CD4-positive, alpha-beta T cell treated with Interleukin-4 for 1 hour (primary cell): ENCODE measurements around the gene TRMT5.

Experiments
- DNase-seq, 2 donors: peaks; one replicate each; pipeline ENCODE4 v3.0.0-alpha.2; 2020 to 2022

TRMT5 gene

GRCh38 chr14:60980811-60981632, at the start of gene TRMT5, which contains the start of gene SLC38A6:
Gene TRMT5 (minus strand): TSS chr14:60981079. CDS start chr14:60980973, 106 bp downstream.
Gene SLC38A6 (plus strand): TSS chr14:60981245. CDS start chr14:60981278, 33 bp downstream.
- DNase-seq: peak; percentile 92 to 93

- no peak for DNase-seq
Measured at GRCh38 chr14:61026526-61026925, 45.6 kb upstream of the TRMT5 start.

- DNase-seq: peak; percentile 53 to 64
Measured at GRCh38 chr14:61025251-61026223, 44.7 kb upstream of the TRMT5 start.

- DNase-seq: no peak
Measured at GRCh38 chr14:61019537-61019936, 38.7 kb upstream of the TRMT5 start.

DNA sequence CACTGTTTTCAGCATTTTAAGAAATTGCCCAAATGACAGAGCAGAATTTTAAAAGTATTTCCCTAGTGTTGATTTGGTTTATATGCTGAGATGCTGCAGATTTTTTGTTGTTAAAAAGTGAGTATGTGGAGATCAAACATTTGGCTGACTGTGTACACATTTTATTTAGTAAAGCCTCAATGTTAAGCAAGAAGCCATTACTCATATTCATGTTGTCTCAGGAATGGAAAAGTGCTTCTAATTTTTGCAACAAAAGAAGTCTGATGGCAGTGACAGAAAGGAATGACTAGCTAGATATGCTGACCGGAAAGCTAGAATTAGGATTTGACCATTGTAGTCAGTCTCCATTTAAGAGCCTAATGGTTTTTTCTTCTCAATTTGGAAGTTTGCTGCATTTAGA, 22.7 kb upstream of the TRMT5 start:
- DNase-seq: no peak

DNA sequence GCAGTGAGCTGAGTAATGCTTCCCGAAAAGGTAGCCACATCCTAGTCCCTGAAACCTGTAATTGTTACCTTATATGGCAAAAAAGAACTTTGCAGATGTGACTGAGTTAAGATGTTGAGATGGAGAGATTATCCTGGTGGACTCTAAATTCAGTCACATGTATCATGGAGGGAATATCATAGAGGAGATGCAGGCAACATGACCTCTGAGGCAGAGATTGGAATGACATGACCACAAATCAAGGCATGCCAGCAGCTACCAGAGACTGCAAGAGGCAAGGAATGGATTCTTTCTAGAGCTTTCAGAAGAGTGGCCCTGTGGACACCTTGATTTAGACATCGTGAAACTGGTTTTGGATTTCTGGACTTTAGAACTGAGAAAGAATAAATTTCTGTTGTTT, 18.7 kb upstream of the TRMT5 start:
- DNase-seq: no peak

DNA sequence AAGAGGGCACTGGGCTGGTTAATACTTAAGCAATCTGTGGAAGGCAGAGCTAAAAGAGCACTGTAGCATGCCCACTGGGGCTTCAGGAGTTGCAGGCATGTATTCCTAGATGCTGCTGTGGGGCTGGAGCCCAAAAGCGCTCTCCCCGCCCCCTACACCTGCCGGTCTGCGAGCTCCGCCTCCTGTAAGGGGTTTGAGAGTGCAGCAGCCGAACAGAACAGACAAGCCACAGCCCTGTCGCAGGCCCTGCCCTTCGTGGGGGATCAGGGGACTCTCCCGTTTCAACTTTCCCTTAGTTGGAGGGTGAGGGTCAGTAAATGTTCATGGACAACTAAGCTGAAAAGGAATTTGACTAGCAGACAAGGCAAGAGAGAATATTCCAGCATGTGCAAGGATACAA, 17.7 kb upstream of the TRMT5 start:
- no peak for DNase-seq

- DNase-seq: no peak
Measured at GRCh38 chr14:60989599-60989998, 8.7 kb upstream of the TRMT5 start.

DNA sequence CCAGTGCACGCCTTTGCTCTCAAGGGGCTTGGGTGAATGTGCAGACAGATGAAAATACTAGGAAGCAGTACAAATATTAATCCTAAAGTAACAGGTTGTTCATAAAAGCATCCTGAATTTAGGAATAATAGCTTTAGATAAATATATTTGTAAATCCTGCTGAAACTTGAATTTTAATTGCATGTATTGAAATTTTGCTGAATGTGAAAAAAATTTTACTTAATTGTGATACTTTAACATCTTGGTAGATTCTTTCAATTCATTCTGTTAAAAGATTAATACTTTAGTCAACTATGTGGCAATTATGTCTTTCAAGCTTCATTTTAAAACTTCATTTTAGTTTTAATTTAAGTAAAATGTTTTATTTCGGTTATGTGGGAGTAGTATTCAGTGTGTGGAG, 5.6 kb upstream of the TRMT5 start:
- DNase-seq: no peak

GRCh38 chr14:60984196-60984595, 3.3 kb upstream of the TRMT5 start:
- no peak for DNase-seq

GRCh38 chr14:60981633-60982455, 965 bp upstream of the TRMT5 start:
- DNase-seq: peak in 1 of 2 donors; percentile 12

DNA sequence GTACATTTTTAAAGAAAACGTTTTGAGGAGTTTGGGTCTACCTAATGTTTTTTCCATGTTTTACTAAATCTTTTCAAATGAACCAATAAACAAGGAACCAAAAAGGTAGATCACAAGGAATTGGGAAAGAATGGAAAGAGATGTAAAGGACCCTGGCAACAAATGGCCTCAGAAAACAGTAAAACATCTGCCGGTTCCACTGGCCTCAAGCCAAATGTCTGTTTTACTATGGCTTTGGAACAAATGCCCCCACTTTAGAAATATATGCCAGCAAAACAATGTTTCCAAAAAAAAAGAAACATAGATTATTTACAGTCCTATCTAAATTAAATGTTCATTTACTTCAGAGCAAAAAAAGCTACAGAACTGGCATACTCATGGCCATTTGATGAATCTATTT, 3.0 kb downstream of the TRMT5 start:
- no peak for DNase-seq

DNA sequence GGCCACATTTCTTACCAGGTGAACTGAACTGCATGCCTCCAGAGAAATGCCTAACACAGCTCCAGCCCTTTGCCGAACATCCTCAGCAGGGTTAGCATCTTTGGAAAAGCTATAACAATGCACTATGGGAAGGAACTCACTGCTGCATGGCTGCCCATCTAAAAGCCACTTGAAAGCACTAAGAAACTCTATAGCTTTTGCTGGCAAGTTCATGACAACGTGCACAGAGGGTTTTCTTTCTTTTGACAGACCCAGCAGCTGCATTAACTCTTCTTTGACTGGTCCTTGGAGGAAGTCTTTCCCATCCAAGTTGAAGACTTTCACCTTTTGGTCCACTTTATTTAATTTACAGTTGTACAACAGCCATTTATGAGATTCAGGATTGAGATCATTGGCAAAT, 5.3 kb downstream of the TRMT5 start:
- DNase-seq: no peak

DNA sequence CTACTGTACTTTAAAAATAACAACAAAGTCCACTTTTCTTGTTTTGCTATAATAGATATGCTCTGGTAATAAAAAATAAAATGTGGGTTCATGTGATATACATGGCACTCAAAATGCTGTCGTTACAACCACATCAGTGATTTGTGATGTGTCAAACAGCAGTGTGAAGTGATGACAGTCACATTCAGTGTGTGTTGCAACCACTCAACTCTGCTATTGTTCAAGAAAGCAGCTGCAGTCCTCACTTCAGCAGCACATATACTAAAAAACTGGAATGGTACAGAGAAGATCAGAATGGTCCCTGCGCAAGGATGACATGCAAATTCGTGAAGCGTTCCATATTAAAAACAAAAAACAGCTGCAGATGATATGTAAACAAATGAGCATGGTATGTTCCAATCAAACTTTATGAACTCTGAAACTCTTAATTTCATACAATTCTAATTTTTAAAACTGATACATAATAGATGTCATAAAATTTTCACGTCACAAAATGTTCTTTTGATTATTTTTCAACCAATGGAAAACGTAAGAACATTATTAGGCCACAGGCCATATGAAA, 6.7 kb downstream of the TRMT5 start:
- DNase-seq: no peak

DNA sequence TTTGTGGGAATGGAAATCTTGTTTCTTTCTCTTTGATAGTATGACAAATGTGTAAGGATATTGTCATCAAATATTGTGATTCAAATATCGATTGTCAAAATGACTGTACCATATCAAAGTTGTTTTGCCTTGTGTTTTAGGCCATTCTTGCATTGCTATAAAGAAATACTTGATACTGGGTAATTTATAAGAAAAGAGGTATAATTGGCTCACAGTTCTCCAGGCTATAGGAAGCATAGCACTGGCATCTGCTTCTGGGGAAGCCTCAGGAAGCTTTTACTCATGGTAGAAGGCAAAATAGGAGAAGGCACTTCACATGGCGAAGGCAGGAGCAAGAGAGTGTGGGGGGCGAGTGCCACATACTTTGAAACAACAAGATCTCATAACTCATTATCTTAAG, 7.8 kb downstream of the TRMT5 start:
- no peak for DNase-seq

DNA sequence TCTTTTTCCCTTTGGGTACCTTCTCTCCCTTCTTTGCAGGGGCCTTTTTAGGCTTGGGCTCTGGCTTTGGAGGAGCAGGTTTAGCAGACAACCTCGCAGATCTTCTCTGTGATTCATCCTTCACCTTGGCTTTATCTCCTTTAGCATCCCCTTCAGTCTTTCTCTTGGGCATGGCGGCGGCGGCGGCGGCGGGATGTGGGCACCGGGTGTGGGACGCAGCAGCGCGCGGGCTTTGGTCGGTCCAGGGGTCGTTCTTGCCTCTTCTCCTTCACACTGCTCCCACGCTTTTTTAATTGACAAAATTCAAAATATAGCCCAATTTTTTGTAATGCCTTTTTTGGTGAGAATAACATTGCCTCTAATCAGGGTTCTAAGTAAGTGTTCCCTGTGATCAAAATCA, 8.6 kb downstream of the TRMT5 start:
- DNase-seq: no peak

DNA sequence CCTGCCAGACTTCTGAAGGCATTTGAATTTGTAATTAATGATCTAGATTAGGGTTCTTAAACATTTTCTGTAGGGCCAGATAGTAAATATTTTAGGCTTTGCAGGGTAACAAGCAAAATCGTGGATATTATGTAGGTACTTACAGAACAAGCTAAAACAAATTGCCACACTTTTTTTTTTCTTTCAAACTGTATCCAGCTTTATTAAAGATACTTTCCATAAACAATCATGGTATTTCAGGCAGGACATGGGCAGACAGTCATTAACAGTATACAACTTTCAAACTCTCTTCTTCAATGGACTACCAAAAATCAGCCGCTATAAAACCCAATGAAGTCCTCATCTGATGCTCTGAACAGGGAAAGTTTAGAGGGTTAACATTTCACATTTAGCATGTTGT, 9.6 kb downstream of the TRMT5 start:
- no peak for DNase-seq

DNA sequence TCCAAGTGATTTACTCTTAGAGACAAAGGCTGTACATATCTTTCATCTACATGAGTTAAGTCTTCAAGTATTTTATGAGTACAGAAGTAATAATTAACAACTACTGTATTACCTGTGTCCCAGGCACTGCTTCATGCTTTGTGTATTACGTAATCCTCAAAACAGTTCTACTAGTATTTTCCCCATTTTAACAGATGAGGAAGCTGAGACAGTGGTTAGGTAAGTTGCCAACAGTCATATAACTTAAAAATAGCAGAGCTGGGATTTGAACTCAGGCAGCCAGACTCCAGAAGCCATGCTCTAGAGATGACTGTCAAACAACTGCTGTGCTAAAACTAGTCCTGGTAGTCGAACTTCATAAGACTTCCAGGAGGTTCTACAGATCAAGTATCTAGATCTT, 10.7 kb downstream of the TRMT5 start:
- no peak for DNase-seq

DNA sequence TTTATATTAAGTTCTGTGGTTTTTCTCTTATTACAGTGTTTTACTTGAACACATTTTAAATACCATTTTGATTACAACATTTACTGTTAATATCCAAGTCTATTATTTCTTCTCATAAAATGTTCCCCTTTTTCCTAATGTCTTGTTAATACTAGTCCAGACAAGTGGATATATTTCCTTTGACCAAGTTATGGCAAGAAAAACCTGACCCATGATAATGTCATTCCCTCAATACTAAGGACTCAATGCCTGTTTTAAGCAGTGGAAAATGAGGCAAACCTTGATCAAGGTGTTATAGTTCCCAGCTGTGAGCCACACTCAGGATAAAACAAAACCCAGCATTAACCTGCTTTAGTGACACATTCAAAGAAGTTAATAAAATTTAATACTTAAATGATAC, 12.2 kb downstream of the TRMT5 start:
- no peak for DNase-seq

GRCh38 chr14:60968099-60968498, 12.8 kb downstream of the TRMT5 start:
- no peak for DNase-seq

GRCh38 chr14:60965402-60965801, 15.5 kb downstream of the TRMT5 start:
- no peak for DNase-seq

- DNase-seq: no peak
Measured at GRCh38 chr14:60964904-60965303, 16.0 kb downstream of the TRMT5 start.

DNA sequence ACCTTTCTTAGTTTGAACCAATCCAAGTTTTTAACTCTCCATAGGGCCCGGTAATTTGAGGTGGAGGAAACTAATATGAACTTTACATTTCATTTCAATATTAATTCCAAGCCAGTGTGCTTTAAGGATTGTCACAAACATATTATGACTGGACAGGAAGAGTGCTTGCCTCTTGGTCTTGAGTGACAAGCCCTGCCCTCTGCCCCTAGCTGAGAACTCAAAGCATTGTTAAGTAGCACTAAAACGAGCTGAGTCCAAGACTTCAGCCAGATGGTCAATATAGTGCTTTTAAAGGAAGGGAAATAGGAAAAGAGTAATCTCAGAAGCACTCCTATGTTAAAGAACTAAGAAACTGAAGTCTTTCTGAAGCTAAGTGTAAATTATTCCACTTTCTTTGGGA, 17.1 kb downstream of the TRMT5 start:
- no peak for DNase-seq
